Measurements from ENCODE around the gene ANKMY1.

- TF ChIP-seq CTCF (conservative IDR thresholded peaks at IDR 0.05; ENCODE audit: low read depth in 2 of 2): no peak
- TF ChIP-seq NANOG (IDR thresholded peaks at IDR 0.05; ENCODE audit: borderline replicate concordance): no peak
- no peak for TF ChIP-seq EZH2 (IDR thresholded peaks at IDR 0.05; ENCODE audit: low read depth, unreplicated experiment)
- no peak for TF ChIP-seq CREB1 (CRISPR knock-in tag; IDR thresholded peaks at IDR 0.05; ENCODE audit: low read depth)
- no peak for TF ChIP-seq EZH2phosphoT487 (IDR thresholded peaks at IDR 0.05; ENCODE audit: unreplicated experiment)
Measured at GRCh38 chr2:240601831-240602160, 44.0 kb upstream of the ANKMY1 start.
